HG02938 (cell line): ENCODE results near the gene PURA.

Experiments
- ATAC-seq: cut with Tn5 transposase; IDR thresholded peaks from one replicate; pipeline ENCODE4 v1.9.1; 2021; ENCODE audit warnings: mild to moderate bottlenecking, moderate library complexity; ENCODE audit not compliant: unreplicated experiment

The PURA gene

GRCh38 chr5:140157032-140157781 lies 43.3 kb downstream of the PURA start:
- peak; percentile 96 for ATAC-seq

GRCh38 chr5:140159014-140159927 lies 45.4 kb downstream of the PURA start:
- no peak for ATAC-seq

- ATAC-seq, result no peak
Observed at GRCh38 chr5:140162275-140162674, 48.4 kb downstream of the PURA start.

- no peak for ATAC-seq
Observed at GRCh38 chr5:140162781-140163180, 48.9 kb downstream of the PURA start.

GRCh38 chr5:140165101-140165922 lies 51.4 kb downstream of the PURA start:
- ATAC-seq, result no peak

GRCh38 chr5:140165923-140166270 lies 52.0 kb downstream of the PURA start:
- no peak for ATAC-seq

- no peak for ATAC-seq
Observed at GRCh38 chr5:140166911-140167310, 53.0 kb downstream of the PURA start.

- ATAC-seq, result no peak
Observed at GRCh38 chr5:140168371-140168770, 54.5 kb downstream of the PURA start.

GRCh38 chr5:140169410-140169809 lies 55.5 kb downstream of the PURA start:
- ATAC-seq, result no peak

GRCh38 chr5:140172483-140172882 lies 58.6 kb downstream of the PURA start:
- ATAC-seq, result no peak

- no peak for ATAC-seq
Observed at GRCh38 chr5:140174014-140174413, 60.1 kb downstream of the PURA start.

- ATAC-seq, result peak; percentile 88
Observed at GRCh38 chr5:140174465-140175366, 60.8 kb downstream of the PURA start, which contains the start of gene CYSTM1. CYSTM1 (plus strand) TSS chr5:140175188; CDS start chr5:140194466, 19,278 bp downstream.
